Activated CD4-positive, alpha-beta T cell treated with anti-CD3 and anti-CD28 coated beads, Interleukin-2, Interleukin-4, amounts not matched to agents 100 ng/mL and 50 ng/mL, durations not matched to agents 16 hours and 8 hours (primary cell): ENCODE data around the gene AP4E1.
A peak's percentile ranks its signal among the peaks of the same experiment; 100 is the strongest.
"Not testable (repeated sequence)": the region's sequence is repeated elsewhere in the genome, so short reads cannot be mapped to it uniquely, and the experiment has no call there.

Experiments
- DNase-seq: peaks from one replicate; pipeline ENCODE4 v3.0.0-alpha.2; 2020; ENCODE audit warnings: low spot score

AP4E1 gene

DNA sequence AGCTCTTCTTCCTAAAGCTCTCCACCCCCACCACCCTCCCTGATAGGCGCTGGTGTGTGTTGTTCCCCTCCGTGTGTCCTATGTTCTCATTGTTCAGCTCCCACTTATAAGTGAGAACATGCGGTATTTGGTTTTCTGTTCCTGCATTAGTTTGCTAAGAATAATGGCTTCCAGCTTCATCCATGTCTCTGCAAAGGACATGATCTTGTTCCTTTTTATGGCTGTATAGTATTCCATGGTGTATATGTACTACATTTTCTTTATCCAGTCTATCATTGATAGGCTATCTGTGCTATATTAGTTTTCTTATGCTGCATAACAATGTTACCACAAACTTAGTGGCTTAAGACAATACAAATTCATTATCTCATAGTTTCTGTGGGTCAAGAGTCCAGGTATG is 42.3 kb downstream of the AP4E1 start:
- DNase-seq, result not testable (repeated sequence)

GRCh38 chr15:50953302-50953701 is 44.8 kb downstream of the AP4E1 start:
- DNase-seq, result no peak

- not testable (repeated sequence) for DNase-seq
Observed at GRCh38 chr15:50954837-50955236, 46.4 kb downstream of the AP4E1 start.

- no peak for DNase-seq
Observed at GRCh38 chr15:50959717-50960116, 51.2 kb downstream of the AP4E1 start.

DNA sequence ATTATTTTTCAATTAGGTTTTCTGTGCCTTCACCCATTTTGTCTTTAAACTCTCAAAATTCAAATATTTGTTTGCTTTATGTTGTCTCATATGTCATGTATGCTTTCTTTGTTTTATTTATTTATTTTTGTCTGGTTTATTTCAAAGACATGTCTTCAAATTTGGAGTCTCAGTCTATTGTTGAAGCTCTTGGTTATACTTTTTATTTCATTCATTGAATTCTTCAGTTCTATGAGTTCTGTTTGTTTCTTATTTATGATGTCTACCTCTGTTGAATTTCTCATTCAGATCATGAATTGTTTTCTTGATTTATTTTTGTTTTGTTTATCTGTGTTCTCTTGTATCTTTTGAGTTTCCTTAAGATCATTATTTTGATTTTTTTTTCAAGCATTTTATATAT is 55.6 kb downstream of the AP4E1 start:
- no peak for DNase-seq

GRCh38 chr15:50968353-50968752 is 59.9 kb downstream of the AP4E1 start:
- no peak for DNase-seq

DNA sequence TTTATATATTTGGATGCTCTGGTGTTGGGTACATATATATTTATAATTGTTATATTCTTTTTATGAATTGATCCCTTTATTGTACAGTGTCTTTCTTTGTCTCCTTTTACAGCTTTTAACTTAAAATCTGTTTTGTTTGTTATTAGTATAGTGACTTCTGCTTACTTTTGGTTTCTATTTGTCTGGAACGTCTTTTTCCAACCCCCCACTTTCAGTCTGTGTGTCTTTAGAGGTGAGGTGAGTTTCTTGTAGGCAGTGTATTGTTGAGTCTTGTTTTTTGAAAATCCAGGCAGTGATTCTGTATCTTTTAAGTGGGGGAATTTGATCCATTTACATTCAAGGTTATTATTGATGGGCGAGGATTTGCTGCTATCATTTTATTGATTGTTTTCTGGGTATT is 62.0 kb downstream of the AP4E1 start:
- peak; percentile 30 for DNase-seq

- DNase-seq, result no peak
Observed at GRCh38 chr15:50971115-50971514, 62.6 kb downstream of the AP4E1 start.

- DNase-seq, result no peak
Observed at GRCh38 chr15:50971542-50971941, 63.1 kb downstream of the AP4E1 start.

DNA sequence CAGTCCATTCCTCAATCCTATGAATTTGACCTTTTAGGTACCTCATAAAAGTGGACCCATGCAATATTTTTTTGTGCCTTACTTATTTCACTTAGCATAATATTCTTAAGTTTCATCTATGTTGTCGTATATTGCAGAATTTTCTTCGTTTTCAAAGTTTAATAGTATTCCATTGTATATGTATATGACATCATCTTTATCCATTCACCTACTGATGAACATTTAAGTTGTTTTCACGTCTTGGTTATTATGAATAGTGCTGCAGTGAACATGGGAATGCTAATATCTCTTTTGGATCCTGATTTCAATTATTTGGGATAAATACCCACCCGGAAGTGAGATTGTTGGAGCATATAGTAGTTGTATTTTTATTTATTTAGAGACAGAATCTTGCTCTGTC is 65.1 kb downstream of the AP4E1 start:
- DNase-seq, result no peak

DNA sequence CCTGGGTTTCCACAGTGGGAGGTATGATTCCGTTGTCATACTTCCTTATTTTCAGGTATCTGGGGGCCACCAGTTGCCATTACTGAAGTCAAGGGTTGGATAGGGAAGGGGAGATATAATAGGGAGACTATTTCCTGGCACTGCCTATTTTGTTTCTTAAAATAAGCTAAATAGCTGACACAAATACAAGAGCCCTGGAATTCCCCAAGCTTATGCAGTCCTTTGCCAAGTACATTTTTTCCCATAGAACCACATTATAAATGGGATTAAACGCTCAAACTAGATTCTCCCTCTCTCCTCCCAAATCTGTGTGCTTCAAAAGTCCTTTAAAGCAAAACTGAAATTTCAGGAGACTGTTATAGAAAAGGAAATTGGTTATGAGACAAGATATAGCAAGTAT is 68.7 kb downstream of the AP4E1 start:
- no peak for DNase-seq

DNA sequence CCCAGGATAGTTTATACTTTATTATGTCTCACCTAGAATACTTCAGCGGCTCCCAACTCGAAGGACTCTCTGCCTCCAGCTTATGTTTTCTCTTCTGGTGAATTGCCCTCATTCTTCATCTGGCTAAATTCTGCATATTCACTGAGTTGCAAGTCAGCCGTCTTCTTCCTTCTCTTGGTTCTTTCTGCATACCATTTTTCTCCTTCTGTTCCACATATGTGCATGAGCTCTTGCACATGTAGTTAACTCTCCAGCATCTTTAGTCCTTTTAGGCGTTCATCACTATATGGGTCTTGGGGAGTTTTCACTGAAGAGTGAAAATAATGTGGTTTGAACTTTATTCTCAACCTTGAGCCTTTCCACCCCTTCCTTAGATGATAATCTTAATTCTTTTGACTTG is 70.1 kb downstream of the AP4E1 start:
- DNase-seq, result no peak

DNA sequence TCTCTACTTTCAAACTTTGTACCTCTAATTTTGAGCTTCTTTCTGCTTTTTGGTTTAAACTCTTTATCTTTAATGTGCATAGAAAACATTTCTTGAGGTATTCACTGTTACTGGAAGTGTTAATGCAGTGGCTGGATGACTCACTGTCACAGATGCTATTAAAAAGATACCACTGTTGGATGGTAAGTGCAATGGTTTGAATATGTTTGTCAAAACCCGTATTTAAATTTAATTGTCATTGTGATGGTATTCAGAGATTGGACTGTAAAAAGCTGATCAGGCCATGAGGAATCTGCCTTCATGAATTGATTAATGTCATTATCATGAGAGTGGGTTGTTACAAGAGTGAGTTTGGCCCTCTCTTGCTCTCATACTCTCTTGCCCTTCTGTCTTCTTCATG is 70.6 kb downstream of the AP4E1 start:
- DNase-seq, result no peak

GRCh38 chr15:50993598-50993997 is 85.1 kb downstream of the AP4E1 start:
- DNase-seq, result no peak

DNA sequence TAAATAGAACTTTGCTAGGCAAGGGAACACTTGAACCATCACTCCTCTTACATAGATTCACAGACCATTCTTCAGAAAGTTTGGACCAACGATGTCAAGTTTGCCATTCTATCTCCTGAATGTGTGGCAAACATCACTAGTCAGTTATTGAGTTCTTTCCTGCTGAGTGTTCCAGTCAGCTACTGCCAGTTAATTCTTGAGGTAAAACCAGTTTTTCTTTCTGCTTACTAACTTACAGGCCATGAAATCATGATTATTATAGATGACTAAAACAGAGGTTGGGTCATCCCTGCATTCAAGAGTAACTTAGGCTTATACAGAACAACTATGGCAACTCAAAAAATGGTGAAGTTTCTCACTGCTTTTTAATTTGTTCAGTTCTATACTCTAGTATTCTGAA is 88.2 kb downstream of the AP4E1 start:
- no peak for DNase-seq

DNA sequence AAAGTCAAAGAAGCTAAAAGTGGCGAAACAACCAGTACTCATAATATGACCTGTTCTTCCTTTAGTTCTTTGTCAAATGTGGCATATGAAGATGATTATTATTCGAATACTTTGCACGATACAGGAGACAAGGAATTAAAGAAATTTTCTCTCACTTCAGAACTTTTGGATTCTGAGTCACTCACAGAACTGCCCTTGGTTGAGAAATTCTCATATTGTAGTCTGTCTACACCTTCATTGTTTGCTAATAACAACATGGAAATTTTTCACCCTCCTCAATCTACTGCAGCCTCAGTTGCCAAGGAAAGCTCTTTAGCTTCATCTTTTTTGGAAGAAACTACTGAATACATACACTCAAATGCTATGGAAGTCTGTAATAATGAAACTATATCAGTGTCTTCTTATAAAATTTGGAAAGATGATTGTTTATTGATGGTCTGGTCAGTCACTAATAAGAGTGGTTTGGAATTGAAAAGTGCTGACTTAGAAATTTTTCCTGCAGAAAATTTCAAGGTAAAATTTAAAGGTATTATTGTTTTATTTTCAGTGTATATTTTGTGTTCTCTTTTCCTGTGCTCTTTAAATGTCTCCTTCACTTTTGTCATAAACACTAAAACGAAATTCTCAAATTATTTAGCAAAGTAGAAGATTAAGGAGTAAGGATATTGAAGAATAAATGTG is 89.0 kb downstream of the AP4E1 start:
- DNase-seq, result no peak

DNA sequence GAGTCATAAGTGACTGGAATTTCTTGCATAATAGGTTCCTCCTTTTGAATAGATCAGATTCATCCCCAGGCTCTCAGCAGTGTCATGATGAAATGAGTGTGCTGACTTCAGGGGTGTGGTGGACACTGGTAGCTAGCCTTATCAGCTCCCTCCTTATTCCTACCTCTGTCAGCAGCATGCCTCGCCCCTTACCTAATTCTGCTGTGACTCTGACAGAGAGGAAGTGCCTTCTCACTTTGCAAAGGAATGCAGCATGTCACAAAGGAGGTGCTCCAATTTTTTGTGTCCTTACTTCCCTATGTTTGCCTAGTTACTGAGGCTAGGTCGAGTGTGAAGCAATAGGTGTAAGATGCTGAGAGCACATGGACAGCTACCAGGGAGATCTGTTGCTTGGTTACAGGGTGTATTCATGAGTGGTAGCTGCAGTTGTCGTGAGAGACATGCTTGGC is 95.6 kb downstream of the AP4E1 start:
- no peak for DNase-seq

DNA sequence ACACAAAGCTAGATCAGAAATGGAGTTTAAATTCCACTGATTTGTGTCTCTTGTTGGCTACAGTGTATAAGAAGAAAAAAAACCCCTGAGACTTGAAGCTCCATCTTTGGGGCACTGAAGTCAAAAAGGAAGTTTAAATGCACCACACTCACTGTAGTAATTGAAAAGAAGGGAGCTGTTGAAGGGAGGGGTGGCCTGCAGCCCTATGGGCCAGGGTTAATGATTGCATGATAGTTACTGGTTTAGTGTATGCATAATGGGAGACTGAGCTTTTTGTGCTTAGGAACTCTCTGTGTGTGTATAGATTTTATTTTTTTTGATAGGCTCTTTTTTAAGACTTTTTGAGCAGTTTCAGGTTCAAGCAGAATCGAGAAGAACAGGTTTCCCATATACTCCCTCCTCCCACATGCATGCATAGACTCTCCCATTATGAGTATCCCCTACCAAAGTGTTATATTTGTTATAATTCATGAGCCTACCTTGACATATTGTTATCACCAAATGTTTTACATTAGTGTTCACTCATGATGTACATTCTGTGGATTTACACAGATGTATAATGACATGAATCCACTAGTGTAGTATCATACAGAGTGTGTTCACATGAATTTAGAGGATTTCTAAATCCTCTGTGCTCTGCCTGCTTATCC is 98.0 kb downstream of the AP4E1 start:
- DNase-seq, result no peak

DNA sequence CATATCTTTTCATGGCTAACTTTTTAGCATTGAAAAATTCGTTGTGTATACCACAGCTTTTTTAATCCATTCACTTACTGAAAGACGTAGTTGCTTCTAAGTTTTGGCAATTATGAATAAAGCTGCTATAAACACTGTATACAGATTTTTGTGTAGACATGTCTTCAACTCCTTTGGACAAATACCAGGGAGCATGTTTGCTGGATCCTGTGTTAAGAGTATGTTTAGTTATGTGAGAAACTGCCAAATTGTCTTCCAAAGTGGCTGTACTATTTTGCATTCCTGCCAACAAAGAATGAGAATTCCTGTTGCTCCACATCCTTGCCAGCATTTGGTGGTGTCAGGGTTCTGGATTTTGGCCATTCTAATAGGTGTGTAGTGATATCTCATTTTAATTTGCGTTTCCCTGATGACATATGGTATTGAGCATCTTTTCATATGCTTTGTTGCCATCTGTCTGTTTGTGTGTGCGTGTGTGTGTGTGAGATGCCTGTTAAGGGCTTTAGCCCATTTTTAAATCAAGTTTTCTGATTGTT is 98.7 kb downstream of the AP4E1 start:
- DNase-seq, result no peak

DNA sequence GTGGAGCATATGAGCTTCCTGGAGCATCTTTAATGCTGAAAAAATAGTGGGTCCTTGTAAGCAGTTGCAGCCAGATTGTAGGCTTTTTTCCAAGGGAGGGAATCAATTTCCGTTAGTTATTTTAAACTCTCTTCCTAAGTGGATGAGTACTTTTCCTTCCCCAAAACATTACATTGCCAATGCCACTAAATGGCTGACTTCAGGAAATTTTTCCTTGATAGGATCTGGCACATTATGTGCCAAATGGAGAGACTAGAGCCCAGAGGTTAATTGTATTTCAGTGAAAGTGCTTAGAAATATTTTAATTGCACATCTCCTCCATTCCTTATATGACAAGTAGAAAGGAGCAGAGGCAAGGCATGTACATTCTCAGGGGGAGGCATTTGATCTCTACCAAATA is 102.7 kb downstream of the AP4E1 start:
- no peak for DNase-seq

DNA sequence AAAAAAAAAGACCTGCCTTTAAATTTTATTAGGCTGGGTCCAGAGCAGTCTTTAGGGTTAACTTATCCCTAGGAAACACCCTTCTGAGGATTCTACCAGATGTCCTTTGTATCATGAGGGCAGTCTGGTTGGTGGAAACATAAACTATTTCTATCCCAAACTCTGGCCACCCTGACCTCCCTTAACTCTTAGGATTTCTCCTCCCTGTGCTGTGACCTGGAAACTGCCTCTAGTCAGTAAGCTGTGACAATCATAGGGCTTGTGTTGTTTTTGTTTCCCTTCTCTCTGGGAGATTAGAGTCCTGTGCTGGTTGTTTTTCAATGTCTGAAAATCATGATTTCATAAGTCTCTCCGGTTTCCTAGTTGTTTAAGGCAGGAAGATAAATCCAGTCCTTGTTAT is 108.1 kb downstream of the AP4E1 start:
- no peak for DNase-seq

DNA sequence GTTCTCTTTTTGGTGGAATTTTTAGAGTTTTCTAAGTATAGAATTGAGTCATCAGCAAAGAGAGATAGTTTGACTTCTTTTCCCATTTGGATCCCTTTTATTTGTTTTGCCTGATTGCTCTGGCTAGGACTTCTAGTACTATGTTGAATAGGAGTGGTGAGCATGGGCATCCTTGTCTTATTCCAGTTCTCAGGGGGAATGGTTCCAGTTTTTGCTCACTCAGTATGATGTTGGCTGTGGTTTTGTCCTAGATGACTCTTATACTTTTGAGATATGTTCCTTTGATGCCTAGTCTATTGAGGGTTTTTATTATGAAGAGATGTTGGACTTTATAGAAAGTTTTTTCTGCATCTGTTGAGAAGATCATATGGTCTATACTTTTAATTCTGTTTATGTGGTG is 113.7 kb downstream of the AP4E1 start:
- DNase-seq, result no peak

- DNase-seq, result no peak
Observed at GRCh38 chr15:51023499-51023898, 115.0 kb downstream of the AP4E1 start.
